Activated CD4-positive, alpha-beta T cell treated with anti-CD3 and anti-CD28 coated beads for 24 hours (primary cell): ENCODE data around the gene VWA2.

ENCODE experiments used
- DNase-seq, 2 donors: peaks; one replicate each; pipeline ENCODE4 v3.0.0-alpha.2; 2020; ENCODE audit warnings: low read depth in 2 of 2

The VWA2 gene

GRCh38 chr10:114300036-114300645, 61.1 kb downstream of the VWA2 start:
- DNase-seq, result no peak

- DNase-seq, result no peak
These were observed 62.1 kb downstream of the VWA2 start for GRCh38 chr10:114301177-114301576.

GRCh38 chr10:114301951-114302710, 63.1 kb downstream of the VWA2 start:
- no peak for DNase-seq

GRCh38 chr10:114303556-114303955, 64.5 kb downstream of the VWA2 start:
- DNase-seq, result no peak

- peak; percentile 65 to 73 for DNase-seq
These were observed 65.0 kb downstream of the VWA2 start for GRCh38 chr10:114304017-114304570.

GRCh38 chr10:114304571-114305421, 65.7 kb downstream of the VWA2 start:
- DNase-seq, result peak; percentile 36 to 45

GRCh38 chr10:114305521-114305925, 66.5 kb downstream of the VWA2 start:
- DNase-seq, result no peak

- no peak for DNase-seq
These were observed 67.3 kb downstream of the VWA2 start for GRCh38 chr10:114306116-114306973.

GRCh38 chr10:114307731-114308130, 68.7 kb downstream of the VWA2 start:
- DNase-seq, result no peak

- DNase-seq, result no peak
These were observed 69.7 kb downstream of the VWA2 start for GRCh38 chr10:114308531-114309363.

- DNase-seq, result no peak
These were observed 70.3 kb downstream of the VWA2 start for GRCh38 chr10:114309364-114309651.

- DNase-seq, result no peak
These were observed 71.3 kb downstream of the VWA2 start for GRCh38 chr10:114310346-114310745.

GRCh38 chr10:114311023-114311422, 72.0 kb downstream of the VWA2 start:
- no peak for DNase-seq

- no peak for DNase-seq
These were observed 72.6 kb downstream of the VWA2 start for GRCh38 chr10:114311496-114312209.

- DNase-seq, result no peak
These were observed 74.1 kb downstream of the VWA2 start for GRCh38 chr10:114313139-114313538.

- no peak for DNase-seq
These were observed 74.8 kb downstream of the VWA2 start for GRCh38 chr10:114313866-114314265.

GRCh38 chr10:114315566-114316420, 76.7 kb downstream of the VWA2 start:
- no peak for DNase-seq

- DNase-seq, result no peak
These were observed 77.7 kb downstream of the VWA2 start for GRCh38 chr10:114316744-114317143.
